Gastrocnemius medialis (tissue), 4 donors: Measurements from ENCODE around the gene CD276. TPM values are rescaled to one million over a fixed set of nuclear protein-coding genes. Genes with fewer than 3 reads are reported as not detected.
A peak's percentile ranks its signal among the peaks of the same experiment; 100 is the strongest.

ENCODE experiments used
- ATAC-seq, 2 donors: fragments of 150-250 bp; one replicate each; pipeline ENCODE4 v1.9.1; 2016
- DNase-seq, 2 donors: peaks; one replicate each; pipeline ENCODE4 v3.0.0-alpha.2; 2019
- H3K27ac ChIP-seq, 4 donors: fragments of 200-600 bp; sonication (generic); 1 replicate in 1 of 4; 2 replicates in 3 of 4; pipeline ENCODE4 v1.5.1; 2016 to 2018; ENCODE audit warnings: mild to moderate bottlenecking in 2 of 4, moderate library complexity in 1 of 4
- H3K27me3 ChIP-seq, 3 donors: fragments of 200-600 bp; sonication (generic) in 2 of 3; 1 replicate in 1 of 3; 2 replicates in 2 of 3; pipeline versions ENCODE4 v1.5.1 to v1.6.0; 2016 to 2019; ENCODE audit warnings: mild to moderate bottlenecking in 1 of 3, moderate library complexity in 1 of 3
- H3K36me3 ChIP-seq, 2 donors: fragments of 200-600 bp; sonication (generic) in 1 of 2; one replicate each; pipeline ENCODE4 v1.5.1; 2017 to 2018
- H3K4me1 ChIP-seq, 2 donors: fragments of 200-600 bp; sonication (generic) in 1 of 2; one replicate each; pipeline ENCODE4 v1.5.1; 2016 to 2017; ENCODE audit warnings: mild to moderate bottlenecking in 2 of 2
- H3K4me3 ChIP-seq, 4 donors: fragments of 200-600 bp; sonication (generic) in 3 of 4; 1 replicate in 1 of 4; 2 replicates in 3 of 4; pipeline ENCODE4 v1.5.1; 2016 to 2019; ENCODE audit warnings: mild to moderate bottlenecking in 2 of 4
- H3K9me3 ChIP-seq, 3 donors: fragments of 200-600 bp; sonication (generic) in 2 of 3; 1 replicate in 1 of 3; 2 replicates in 2 of 3; pipeline ENCODE4 v1.5.1; 2016 to 2019
- POLR2A ChIP-seq, 2 donors: fragments of 450-650 bp; IDR thresholded peaks; one replicate each; pipeline ENCODE4 v1.6.1; 2017; ENCODE audit warnings: antibody characterized with exemption in 2 of 2, mild to moderate bottlenecking in 2 of 2, moderate library complexity in 2 of 2
- in situ Hi-C, 4 donors: fragments of 200-750 bp; cut with MboI; loops; one replicate each; pipeline versions ENCODE4 v1.15.0 to v1.8.0; 2017; ENCODE audit warnings: low sequenced_read_pairs in 4 of 4
- intact Hi-C: fragments of 100-400 bp; cut with DNase I; formaldehyde crosslinking; loops from one replicate; pipeline ENCODE4 v1.15.1; 2023; ENCODE audit warnings: low total_unique reads
- total RNA-seq, 4 donors: library from RNA; depleted of rRNA; stranded (reverse); fragments of >200 nt; gene quantifications; one replicate each; pipeline versions ENCODE4 v1.1.0 to v1.2.3, GENCODE V29; 2016
- TF ChIP-seq, protein P1 (sequence below), 5 experiments: fragments of 450-650 bp in 3 of 5; fragments of 200-600 bp in 2 of 5; sonication (generic) in 2 of 5; IDR thresholded peaks in 4 of 5; conservative IDR thresholded peaks in 1 of 5; 1 replicate in 4 of 5; 2 replicates in 1 of 5; pipeline ENCODE4 v1.5.1; 2016 to 2019; ENCODE audit warnings: antibody characterized with exemption in 5 of 5, mild to moderate bottlenecking in 3 of 5, moderate library complexity in 3 of 5

CD276 gene
- total RNA-seq, 4 donors from 2014 or later: 9.6 to 21.4 (median 16.6) TPM

DNA sequence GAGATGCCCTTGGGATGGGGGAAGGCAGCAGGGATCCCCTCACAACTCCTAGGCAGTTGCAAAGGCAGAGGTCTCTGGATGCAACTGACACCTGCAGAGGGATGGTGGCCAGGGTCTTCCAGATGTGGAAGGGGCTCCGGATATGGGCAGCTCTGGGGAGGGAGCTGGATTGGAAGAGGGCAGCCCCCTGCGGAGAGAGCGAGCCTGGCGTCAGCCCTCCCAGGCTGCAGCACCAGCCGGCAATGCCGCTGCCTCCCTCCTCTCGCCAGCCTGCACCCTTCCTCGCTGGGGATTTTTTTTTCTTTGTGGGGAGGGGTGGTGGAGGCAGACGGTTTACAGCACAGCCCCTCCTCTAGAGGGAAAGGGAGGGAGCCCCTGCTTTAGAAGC, 67.3 kb downstream of the CD276 start:
- Histone ChIP-seq H3K9me3 (no peaks in the 10 kb centered on the region), H3K4me1 (peaks cover 5 to 12% of the 10 kb centered on the region in 2 donors), H3K27me3 (peaks cover 9 to 22% (median 12%) of the 10 kb centered on the region in 3 donors), H3K4me3 (peak overlapping the region in 1 of 4 donors; percentile 52), H3K27ac (no peak overlapping the region), H3K36me3 (no peaks in the 10 kb centered on the region)
- DNase-seq (no peak), ATAC-seq (no peak)
- in situ Hi-C loops (no loop called here), intact Hi-C loops (no loop called here)
- TF ChIP-seq, protein P1, sequence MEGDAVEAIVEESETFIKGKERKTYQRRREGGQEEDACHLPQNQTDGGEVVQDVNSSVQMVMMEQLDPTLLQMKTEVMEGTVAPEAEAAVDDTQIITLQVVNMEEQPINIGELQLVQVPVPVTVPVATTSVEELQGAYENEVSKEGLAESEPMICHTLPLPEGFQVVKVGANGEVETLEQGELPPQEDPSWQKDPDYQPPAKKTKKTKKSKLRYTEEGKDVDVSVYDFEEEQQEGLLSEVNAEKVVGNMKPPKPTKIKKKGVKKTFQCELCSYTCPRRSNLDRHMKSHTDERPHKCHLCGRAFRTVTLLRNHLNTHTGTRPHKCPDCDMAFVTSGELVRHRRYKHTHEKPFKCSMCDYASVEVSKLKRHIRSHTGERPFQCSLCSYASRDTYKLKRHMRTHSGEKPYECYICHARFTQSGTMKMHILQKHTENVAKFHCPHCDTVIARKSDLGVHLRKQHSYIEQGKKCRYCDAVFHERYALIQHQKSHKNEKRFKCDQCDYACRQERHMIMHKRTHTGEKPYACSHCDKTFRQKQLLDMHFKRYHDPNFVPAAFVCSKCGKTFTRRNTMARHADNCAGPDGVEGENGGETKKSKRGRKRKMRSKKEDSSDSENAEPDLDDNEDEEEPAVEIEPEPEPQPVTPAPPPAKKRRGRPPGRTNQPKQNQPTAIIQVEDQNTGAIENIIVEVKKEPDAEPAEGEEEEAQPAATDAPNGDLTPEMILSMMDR (IDR thresholded peaks at IDR 0.05 in 4 of 5, conservative IDR thresholded peaks at IDR 0.05 in 1 of 5): no peak
- no peak for TF ChIP-seq POLR2A (IDR thresholded peaks at IDR 0.05)

DNA sequence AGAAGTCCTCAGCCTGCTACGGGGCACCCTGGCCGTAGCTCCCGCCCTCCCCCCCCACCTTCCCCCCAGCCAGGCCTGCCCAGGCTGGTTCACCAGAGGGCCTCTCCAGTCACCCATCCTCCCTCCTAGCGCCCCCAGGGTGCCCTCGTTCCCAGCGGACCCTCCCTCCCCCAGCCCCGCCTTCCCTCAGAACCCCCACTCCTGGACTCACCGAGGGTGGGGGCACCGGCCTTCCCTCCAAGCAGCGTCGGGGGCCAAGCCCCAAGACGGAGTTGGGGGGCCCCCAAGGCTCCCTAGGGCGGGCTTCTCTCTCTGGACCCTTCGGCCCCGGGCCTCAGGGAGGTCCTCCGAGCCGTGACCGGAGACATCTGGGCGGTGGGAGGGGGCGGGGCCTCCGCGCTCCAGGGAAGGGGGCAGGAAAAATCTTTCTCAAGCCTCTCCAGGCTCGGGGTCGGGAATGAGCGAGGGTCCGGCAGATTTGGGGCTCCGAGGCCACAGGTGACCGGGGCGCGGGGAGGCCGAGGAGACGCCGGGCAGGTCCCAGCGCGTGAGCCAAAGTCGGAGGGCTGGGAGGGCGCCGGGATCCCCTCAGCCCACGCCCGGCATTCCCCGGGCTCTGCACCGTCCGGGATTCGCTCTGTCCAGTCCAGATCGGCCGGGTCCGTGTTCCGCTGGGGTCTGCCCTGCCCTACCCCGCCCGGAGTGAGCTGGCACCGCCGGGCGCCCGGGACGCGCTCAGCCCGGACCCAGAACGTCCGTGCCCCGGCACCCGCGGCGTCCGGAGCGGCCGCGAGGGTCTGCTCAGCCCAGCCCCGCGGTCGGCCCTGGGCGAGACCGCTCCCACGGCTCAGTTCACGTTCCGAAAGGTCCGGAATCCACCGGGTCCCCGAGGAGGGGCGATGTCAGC, 68.0 kb downstream of the CD276 start:
- Histone ChIP-seq H3K36me3 (no peaks in the 10 kb centered on the region), H3K4me3 (peak overlapping the region; percentile 47 to 59 (median 52)), H3K9me3 (no peaks in the 10 kb centered on the region), H3K27me3 (peaks cover 9 to 22% (median 12%) of the 10 kb centered on the region in 3 donors), H3K27ac (no peak overlapping the region), H3K4me1 (peaks cover 5 to 8% of the 10 kb centered on the region in 2 donors)
- no peak for TF ChIP-seq POLR2A (IDR thresholded peaks at IDR 0.05)
- TF ChIP-seq, protein P1 (IDR thresholded peaks at IDR 0.05 in 4 of 5, conservative IDR thresholded peaks at IDR 0.05 in 1 of 5): no peak
- intact Hi-C loops (no loop called here), in situ Hi-C loops (no loop called here)
- DNase-seq (no peak), ATAC-seq (peak; percentile 8 to 31)

DNA sequence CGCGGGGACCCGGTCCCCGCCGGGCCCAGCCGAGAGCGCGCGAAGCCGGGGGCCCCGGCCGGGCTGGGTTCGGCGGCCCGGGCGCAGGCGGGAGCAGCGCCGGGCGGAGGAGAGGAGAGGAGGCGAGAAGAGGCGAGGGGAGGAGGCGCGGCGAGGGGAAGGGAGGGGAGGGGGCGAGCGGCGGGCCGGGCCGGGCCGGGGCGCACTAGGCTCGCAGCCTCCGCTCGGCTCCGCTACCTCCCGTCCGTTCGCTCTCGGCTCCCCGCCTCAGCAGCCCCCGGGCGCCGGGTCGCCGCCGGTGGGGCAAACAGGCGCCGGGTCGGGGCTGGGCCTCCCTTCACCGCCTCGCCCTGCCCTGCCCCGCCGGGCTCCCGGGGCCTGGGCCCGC, 68.6 kb downstream of the CD276 start:
- Histone ChIP-seq H3K27me3 (peaks cover 9 to 22% (median 14%) of the 10 kb centered on the region in 3 donors), H3K9me3 (no peaks in the 10 kb centered on the region), H3K4me1 (peaks cover 5 to 6% of the 10 kb centered on the region in 2 donors), H3K27ac (no peak overlapping the region), H3K36me3 (no peaks in the 10 kb centered on the region), H3K4me3 (peak overlapping the region; percentile 47 to 59 (median 52))
- in situ Hi-C loops (no loop called here), intact Hi-C loops (no loop called here)
- peak in 1 of 2 donors; percentile 14 for TF ChIP-seq POLR2A (IDR thresholded peaks at IDR 0.05)
- TF ChIP-seq, protein P1 (IDR thresholded peaks at IDR 0.05 in 4 of 5, conservative IDR thresholded peaks at IDR 0.05 in 1 of 5): no peak
- peak; percentile 60 to 63 for ATAC-seq
- DNase-seq: no peak

DNA sequence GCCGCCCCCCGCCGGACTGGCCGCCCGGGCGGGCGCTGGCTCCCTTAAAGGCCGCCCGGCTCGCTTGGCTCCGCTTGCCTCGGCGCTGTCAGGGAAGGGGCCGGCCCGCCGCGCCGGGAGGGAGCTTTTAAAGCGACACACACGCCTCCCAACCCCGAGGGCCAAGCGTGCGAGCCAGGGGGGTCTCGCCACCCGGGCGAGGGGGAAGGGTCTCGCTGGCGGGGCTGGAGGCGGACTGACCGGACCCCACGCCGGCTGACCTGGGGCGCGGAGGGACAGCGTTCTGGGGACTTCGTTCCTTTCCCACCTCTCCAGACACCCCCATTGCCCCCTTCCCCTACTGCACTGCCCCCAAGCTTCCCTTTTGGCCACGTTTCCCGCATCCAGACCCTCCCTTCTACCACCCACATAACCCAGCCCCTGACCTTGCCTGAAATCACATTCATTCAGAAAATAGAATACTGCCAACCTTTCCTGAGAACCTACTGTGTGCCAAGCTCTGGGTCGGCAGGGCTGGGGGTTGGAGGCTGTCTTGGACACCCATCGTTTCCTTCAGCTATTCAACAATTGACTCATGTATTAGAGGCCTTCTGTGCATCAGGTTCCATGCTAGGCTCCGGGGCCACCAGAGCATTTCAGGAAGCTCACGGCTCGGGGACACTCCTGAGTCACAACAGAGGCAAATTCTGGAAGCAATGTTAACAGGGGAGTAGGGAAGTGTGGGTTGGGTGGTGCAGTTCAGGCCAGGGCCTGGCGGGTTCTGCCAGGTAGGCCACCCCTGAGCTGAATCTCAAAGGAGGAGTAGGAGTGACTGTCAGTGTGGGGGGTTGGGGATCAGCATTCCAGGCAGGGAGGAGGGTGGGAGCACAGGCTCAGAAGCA, 69.3 kb downstream of the CD276 start, which contains the start of gene INSYN1:
TSS of gene INSYN1 (minus strand) at position 102 of the 881 bp plus-strand sequence. CDS start 2,221 bp downstream, outside the sequence.
- no peak within 1 kb of the TSS for H3K27ac ChIP-seq
- peak within 1 kb of the TSS; percentile 47 to 59 (median 52) for H3K4me3 ChIP-seq
- in situ Hi-C loops: no loop called here
- H3K4me1 ChIP-seq: peaks cover 5 to 6% of the 10 kb centered on the region in 2 donors
- intact Hi-C loops: no loop called here
- H3K9me3 ChIP-seq: no peaks in the 10 kb centered on the region
- no peaks in the 10 kb centered on the region for H3K36me3 ChIP-seq
- TF ChIP-seq POLR2A (IDR thresholded peaks at IDR 0.05): no peak
- TF ChIP-seq, protein P1 (IDR thresholded peaks at IDR 0.05 in 4 of 5, conservative IDR thresholded peaks at IDR 0.05 in 1 of 5): no peak
- peaks cover 9 to 23% (median 18%) of the 10 kb centered on the region in 3 donors for H3K27me3 ChIP-seq
- ATAC-seq (peak; percentile 60 to 66), DNase-seq (peak in 1 of 2 donors; percentile 8)
